SHP77 treated with DMSO at 0.1 percent for 48 hours (cell line): ENCODE measurements around the gene NNT.
"Not testable (repeated sequence)": the region's sequence is repeated elsewhere in the genome, so short reads cannot be mapped to it uniquely, and the experiment has no call there.

Experiments used
- DNase-seq: peaks from one replicate; lab custom pipeline; 2025; lab: John Stamatoyannopoulos, UW

The NNT gene

GRCh38 chr5:43712081-43712480 is 109.1 kb downstream of the NNT start:
- DNase-seq: no peak

- not testable (repeated sequence) for DNase-seq
Measured at GRCh38 chr5:43719783-43720182, 116.8 kb downstream of the NNT start.

GRCh38 chr5:43728581-43728980 is 125.6 kb downstream of the NNT start:
- DNase-seq: no peak

GRCh38 chr5:43729846-43730478 is 127.0 kb downstream of the NNT start:
- peak; percentile 42 for DNase-seq

- no peak for DNase-seq
Measured at GRCh38 chr5:43730832-43731342, 127.9 kb downstream of the NNT start.

GRCh38 chr5:43731573-43731972 is 128.6 kb downstream of the NNT start:
- DNase-seq: no peak

GRCh38 chr5:43745923-43746548 is 143.1 kb downstream of the NNT start:
- DNase-seq: not testable (repeated sequence)

- no peak for DNase-seq
Measured at GRCh38 chr5:43750809-43751208, 147.8 kb downstream of the NNT start.

- no peak for DNase-seq
Measured at GRCh38 chr5:43753069-43753468, 150.1 kb downstream of the NNT start.
